Natural killer cell (primary cell): ENCODE measurements around the gene PDE3A. TPM values are rescaled to one million over a fixed set of nuclear protein-coding genes. Genes with fewer than 3 reads are reported as not detected.

Experiments
- ATAC-seq, 3 donors: fragments of 150-1000 bp in 2 of 3; fragments of 200-7000 bp in 1 of 3; cut with Tn5 transposase; 1 replicate in 1 of 3; 2 replicates in 2 of 3; pipeline ENCODE4 v1.10.0; 2021; ENCODE audit warnings: mild to moderate bottlenecking in 2 of 3, moderate library complexity in 2 of 3
- DNase-seq, 2 donors: peaks; one replicate each; pipeline versions ENCODE4 v3.0.0 to v3.0.0-alpha.2; 2013 to 2021; ENCODE audit warnings: mixed read lengths in 1 of 2
- H3K27ac ChIP-seq: one replicate; pipeline ENCODE4 v1.5.1; 2013; ENCODE audit warnings: mild to moderate bottlenecking, low read length
- H3K27me3 ChIP-seq: one replicate; pipeline ENCODE4 v1.6.1; 2013; ENCODE audit warnings: low read length; ENCODE audit not compliant: control insufficient read depth, insufficient read depth
- H3K36me3 ChIP-seq: one replicate; pipeline ENCODE4 v1.6.1; 2013; ENCODE audit warnings: low read length; ENCODE audit not compliant: control insufficient read depth, insufficient read depth
- H3K4me1 ChIP-seq: one replicate; pipeline ENCODE4 v1.6.1; 2013; ENCODE audit warnings: low read length; ENCODE audit not compliant: control insufficient read depth, insufficient read depth
- H3K4me3 ChIP-seq: one replicate; pipeline ENCODE4 v1.5.1; 2013; ENCODE audit warnings: low read length
- H3K9me3 ChIP-seq: one replicate; pipeline ENCODE4 v1.6.1; 2013; ENCODE audit warnings: low read length; ENCODE audit not compliant: control insufficient read depth, insufficient read depth
- H3K27ac Mint-ChIP-seq, 2 donors: one replicate each; pipeline ENCODE4 v1.8.0; 2022; ENCODE audit warnings: mild to moderate bottlenecking in 2 of 2, mixed read lengths in 2 of 2, moderate library complexity in 1 of 2
- H3K27me3 Mint-ChIP-seq, 2 donors: one replicate each; pipeline ENCODE4 v1.8.0; 2022; ENCODE audit warnings: low read depth in 2 of 2, mixed read lengths in 2 of 2
- H3K36me3 Mint-ChIP-seq: one replicate; pipeline ENCODE4 v1.8.0; 2022; ENCODE audit warnings: mixed read lengths
- H3K4me1 Mint-ChIP-seq, 2 donors: one replicate each; pipeline ENCODE4 v1.8.0; 2022; ENCODE audit warnings: mixed read lengths in 2 of 2
- H3K4me3 Mint-ChIP-seq: one replicate; pipeline ENCODE4 v1.8.0; 2022; ENCODE audit warnings: mild to moderate bottlenecking, moderate library complexity, mixed read lengths
- H3K9me3 Mint-ChIP-seq, 2 donors: one replicate each; pipeline ENCODE4 v1.8.0; 2022; ENCODE audit warnings: mixed read lengths in 2 of 2
- CTCF ChIP-seq: fragments of 200-600 bp; IDR thresholded peaks from one replicate; pipeline ENCODE4 v1.8.0; 2022; ENCODE audit warnings: antibody characterized with exemption
- WGBS: methylation state at CpG from one replicate; pipeline ENCODE4 v1.1.7; 2013; ENCODE audit warnings: missing lambda C conversion rate; ENCODE audit not compliant: insufficient coverage; 5-methylcytosine and 5-hydroxymethylcytosine counted together
- intact Hi-C: fragments of 100-400 bp; cut with micrococcal nuclease; formaldehyde crosslinking; loops from one replicate; pipeline ENCODE4 v1.14.2; 2022
- total RNA-seq, 4 donors: library from RNA; stranded (reverse); fragments of 120-200 nt in 1 of 4; gene quantifications; one replicate each; pipeline versions ENCODE4 v1.2.3 to v1.2.4, GENCODE V29; 2013 to 2022

The PDE3A gene
- total RNA-seq, 3 donors from 2014 or later (not counting 1 experiment from before 2014, with no cell fraction given), result 0.20 to 0.28 (median 0.27) TPM

GRCh38 chr12:20491290-20491689 is 123.0 kb downstream of the PDE3A start:
- ATAC-seq (no peak), DNase-seq (no peak)
- no peak for TF ChIP-seq CTCF
- WGBS, result 72% methylated on average over 5 of the region's 5 CpGs
- Histone ChIP-seq H3K27me3 (no peaks in the 10 kb centered on the region), H3K27ac (no peak overlapping the region), H3K9me3 (no peaks in the 10 kb centered on the region), H3K4me1 (no peaks in the 10 kb centered on the region), H3K4me3 (no peak overlapping the region), H3K36me3 (no peaks in the 10 kb centered on the region)
- peaks cover 0 to 6% of the 10 kb centered on the region in 2 donors for H3K27me3 Mint-ChIP-seq
- intact Hi-C loops, result no loop called here
- no peak overlapping the region for H3K4me3 Mint-ChIP-seq
- no peak overlapping the region for H3K27ac Mint-ChIP-seq
- H3K4me1 Mint-ChIP-seq, result peaks cover 6 to 7% of the 10 kb centered on the region in 2 donors
- H3K9me3 Mint-ChIP-seq, result no peaks in the 10 kb centered on the region
- H3K36me3 Mint-ChIP-seq, result no peaks in the 10 kb centered on the region

- no peaks in the 10 kb centered on the region for H3K36me3 ChIP-seq
- no peaks in the 10 kb centered on the region for H3K36me3 Mint-ChIP-seq
- H3K4me3 ChIP-seq, result no peak overlapping the region
- ATAC-seq (peak; percentile 46 to 70 (median 49)), DNase-seq (peak in 1 of 2 donors; percentile 1)
- H3K27me3 ChIP-seq, result no peaks in the 10 kb centered on the region
- no peaks in the 10 kb centered on the region for H3K9me3 ChIP-seq
- peak overlapping the region in 1 of 2 donors; percentile 22 for H3K27ac Mint-ChIP-seq
- intact Hi-C loops, result no loop called here
- H3K27me3 Mint-ChIP-seq, result peaks cover 0 to 6% of the 10 kb centered on the region in 2 donors
- H3K4me1 ChIP-seq, result no peaks in the 10 kb centered on the region
- H3K4me1 Mint-ChIP-seq, result peaks cover 6 to 7% of the 10 kb centered on the region in 2 donors
- no peak overlapping the region for H3K4me3 Mint-ChIP-seq
- no peak for TF ChIP-seq CTCF
- no peak overlapping the region for H3K27ac ChIP-seq
- no peaks in the 10 kb centered on the region for H3K9me3 Mint-ChIP-seq
- 41% methylated on average over 3 of the region's 4 CpGs for WGBS
Measured at GRCh38 chr12:20492251-20492760, 124.0 kb downstream of the PDE3A start.

- H3K36me3 ChIP-seq, result no peaks in the 10 kb centered on the region
- no peak for TF ChIP-seq CTCF
- Mint-ChIP-seq H3K27me3 (peaks cover 0 to 6% of the 10 kb centered on the region in 2 donors), H3K4me1 (peaks cover 6 to 7% of the 10 kb centered on the region in 2 donors), H3K27ac (no peak overlapping the region), H3K36me3 (no peaks in the 10 kb centered on the region), H3K9me3 (no peaks in the 10 kb centered on the region), H3K4me3 (no peak overlapping the region)
- ATAC-seq, result no peak
- WGBS, result no CpG with 5 or more reads among the region's 1 CpG
- H3K4me1 ChIP-seq, result no peaks in the 10 kb centered on the region
- H3K27ac ChIP-seq, result no peak overlapping the region
- intact Hi-C loops, result no loop called here
- DNase-seq, result no peak
- no peaks in the 10 kb centered on the region for H3K9me3 ChIP-seq
- H3K27me3 ChIP-seq, result no peaks in the 10 kb centered on the region
- H3K4me3 ChIP-seq, result no peak overlapping the region
Measured at GRCh38 chr12:20493934-20494333, 125.6 kb downstream of the PDE3A start.

DNA sequence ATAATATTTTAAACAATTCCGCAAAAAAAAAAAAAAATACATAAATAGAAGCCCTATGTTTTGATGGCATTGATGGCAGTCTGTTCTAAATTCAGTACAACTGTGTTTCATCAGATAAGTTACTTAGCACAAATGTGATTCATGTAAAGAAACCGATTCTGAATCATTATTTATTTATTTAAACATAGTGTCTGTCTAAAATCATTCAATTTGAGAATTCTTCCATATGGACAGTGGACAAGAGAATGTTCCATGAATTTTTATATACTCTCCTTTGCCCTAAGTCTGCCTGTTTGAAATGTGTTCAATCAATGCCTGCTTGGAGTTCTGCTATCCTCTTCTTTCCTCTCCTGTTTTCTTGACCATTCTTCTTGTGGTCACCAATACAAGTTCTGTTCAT is 126.5 kb downstream of the PDE3A start:
- H3K27ac ChIP-seq, result no peak overlapping the region
- Mint-ChIP-seq H3K9me3 (no peaks in the 10 kb centered on the region), H3K4me3 (no peak overlapping the region), H3K27me3 (peaks cover 0 to 2% of the 10 kb centered on the region in 2 donors), H3K36me3 (no peaks in the 10 kb centered on the region), H3K27ac (no peak overlapping the region), H3K4me1 (peaks cover 6 to 7% of the 10 kb centered on the region in 2 donors)
- WGBS, result no CpG with 5 or more reads among the region's 2 CpGs
- intact Hi-C loops, result no loop called here
- DNase-seq (no peak), ATAC-seq (no peak)
- TF ChIP-seq CTCF, result no peak
- H3K36me3 ChIP-seq, result no peaks in the 10 kb centered on the region
- no peaks in the 10 kb centered on the region for H3K4me1 ChIP-seq
- H3K27me3 ChIP-seq, result no peaks in the 10 kb centered on the region
- no peaks in the 10 kb centered on the region for H3K9me3 ChIP-seq
- H3K4me3 ChIP-seq, result no peak overlapping the region
